Mesendoderm (in vitro differentiated cells): ENCODE data around the gene ASTN2.

ENCODE experiments used
- DNase-seq: peaks from one replicate; pipeline ENCODE4 v3.0.0; 2013
- H2AK5ac ChIP-seq: 2 replicates; pipeline ENCODE4 v1.6.1; 2013; ENCODE audit warnings: low read length, inconsistent platforms
- H2BK120ac ChIP-seq: 2 replicates; pipeline ENCODE4 v1.6.1; 2013; ENCODE audit warnings: low read depth, mild to moderate bottlenecking, low read length, moderate library complexity, mixed read lengths
- H2BK15ac ChIP-seq: replicated peaks from 2 replicates; pipeline ENCODE4 v1.6.1; 2013; ENCODE audit warnings: low read depth, mild to moderate bottlenecking, moderate library complexity
- H2BK5ac ChIP-seq: 2 replicates; pipeline ENCODE4 v1.6.1; 2013; ENCODE audit warnings: low read length, inconsistent platforms
- H3K18ac ChIP-seq: 2 replicates; pipeline ENCODE4 v1.6.1; 2013; ENCODE audit warnings: mild to moderate bottlenecking, low read length, mixed read lengths
- H3K23ac ChIP-seq: one replicate; pipeline ENCODE4 v1.6.1; 2013; ENCODE audit warnings: low read length
- H3K27ac ChIP-seq: 2 replicates; pipeline ENCODE4 v1.5.1; 2013; ENCODE audit warnings: low read depth, mild to moderate bottlenecking, inconsistent platforms, low read length, moderate library complexity
- H3K27me3 ChIP-seq: 2 replicates; pipeline ENCODE4 v1.6.1; 2013; ENCODE audit warnings: low read length, control low read depth, mild to moderate bottlenecking, inconsistent platforms; ENCODE audit not compliant: insufficient read depth, poor library complexity
- H3K36me3 ChIP-seq: 2 replicates; pipeline ENCODE4 v1.6.1; 2013; ENCODE audit warnings: low read length, inconsistent platforms; ENCODE audit not compliant: control insufficient read depth, insufficient read depth
- H3K4ac ChIP-seq: one replicate; pipeline ENCODE4 v1.6.1; 2013; ENCODE audit warnings: low read depth, mild to moderate bottlenecking, low read length, moderate library complexity
- H3K4me1 ChIP-seq: 2 replicates; pipeline ENCODE4 v1.6.1; 2013; ENCODE audit warnings: low read depth, low read length, inconsistent platforms; ENCODE audit not compliant: control insufficient read depth
- H3K4me2 ChIP-seq: 2 replicates; pipeline ENCODE4 v1.6.1; 2013; ENCODE audit warnings: low read length
- H3K4me3 ChIP-seq: 2 replicates; pipeline ENCODE4 v1.5.1; 2013; ENCODE audit warnings: mild to moderate bottlenecking, low read length
- H3K56ac ChIP-seq: one replicate; pipeline ENCODE4 v1.6.1; 2013; ENCODE audit warnings: low read length
- H3K79me1 ChIP-seq: 2 replicates; pipeline ENCODE4 v1.6.1; 2013; ENCODE audit warnings: low read length, inconsistent platforms
- H3K79me2 ChIP-seq: 2 replicates; pipeline ENCODE4 v1.6.1; 2013; ENCODE audit warnings: mild to moderate bottlenecking, low read length; ENCODE audit not compliant: control insufficient read depth, insufficient read depth
- H3K9ac ChIP-seq: 2 replicates; pipeline ENCODE4 v1.6.1; 2013; ENCODE audit warnings: low read length, inconsistent platforms
- H4K5ac ChIP-seq: one replicate; pipeline ENCODE4 v1.6.1; 2013; ENCODE audit warnings: low read length
- H4K8ac ChIP-seq: one replicate; pipeline ENCODE4 v1.6.1; 2013; ENCODE audit warnings: low read depth, mild to moderate bottlenecking, control low read depth, low read length, moderate library complexity
- WGBS: extraction: QIAGEN DNeasy Blood & Tissue Kit; methylation state at CpG from one replicate; pipeline ENCODE4 v1.1.7; 2013; ENCODE audit warnings: low lambda C conversion rate, missing lambda C conversion rate; ENCODE audit not compliant: insufficient coverage; ENCODE audit errors: extremely low coverage; 5-methylcytosine and 5-hydroxymethylcytosine counted together

Gene ASTN2

GRCh38 chr9:116767219-116767618 is 647.6 kb downstream of the ASTN2 start:
- Histone ChIP-seq H3K27ac (no peak overlapping the region), H3K4ac (no peak overlapping the region)
- WGBS: no CpG with 5 or more reads among the region's 8 CpGs

GRCh38 chr9:116765011-116765410 is 649.8 kb downstream of the ASTN2 start:
- H3K4ac ChIP-seq: no peak overlapping the region
- no peak overlapping the region for H2BK120ac ChIP-seq
- no peak overlapping the region for H2BK15ac ChIP-seq
- no peak overlapping the region for H2AK5ac ChIP-seq
- no peak overlapping the region for H4K5ac ChIP-seq
- H3K79me1 ChIP-seq: no peaks in the 10 kb centered on the region
- no peak overlapping the region for H4K8ac ChIP-seq
- H3K27ac ChIP-seq: no peak overlapping the region
- H3K9ac ChIP-seq: no peak overlapping the region
- DNase-seq: peak; percentile 68
- no CpG with 5 or more reads among the region's 5 CpGs for WGBS
- no peak overlapping the region for H3K23ac ChIP-seq
- H3K4me1 ChIP-seq: peaks cover 10% of the 10 kb centered on the region
- H3K18ac ChIP-seq: no peak overlapping the region
- no peaks in the 10 kb centered on the region for H3K79me2 ChIP-seq
- H3K4me3 ChIP-seq: no peak overlapping the region
- no peak overlapping the region for H3K4me2 ChIP-seq
- H3K36me3 ChIP-seq: no peaks in the 10 kb centered on the region
- H3K27me3 ChIP-seq: no peaks in the 10 kb centered on the region
- no peak overlapping the region for H3K56ac ChIP-seq
- H2BK5ac ChIP-seq: no peak overlapping the region

More at GRCh38 chr9:116767219-116767618, 647.6 kb downstream of the ASTN2 start:
- Histone ChIP-seq H3K18ac (no peak overlapping the region), H3K4me1 (no peaks in the 10 kb centered on the region), H3K79me2 (no peaks in the 10 kb centered on the region), H3K4me2 (no peak overlapping the region), H3K9ac (no peak overlapping the region), H3K79me1 (no peaks in the 10 kb centered on the region), H2BK5ac (no peak overlapping the region), H3K23ac (no peak overlapping the region), H2AK5ac (no peak overlapping the region), H3K36me3 (no peaks in the 10 kb centered on the region), H3K4me3 (no peak overlapping the region), H3K27me3 (no peaks in the 10 kb centered on the region), H4K5ac (no peak overlapping the region), H3K56ac (no peak overlapping the region), H2BK120ac (no peak overlapping the region), H4K8ac (no peak overlapping the region), H2BK15ac (no peak overlapping the region)
- no peak for DNase-seq

GRCh38 chr9:116763770-116764169 is 651.1 kb downstream of the ASTN2 start:
- H2AK5ac ChIP-seq: no peak overlapping the region
- H2BK5ac ChIP-seq: no peak overlapping the region
- H3K79me1 ChIP-seq: no peaks in the 10 kb centered on the region
- no peak overlapping the region for H3K56ac ChIP-seq
- H3K27me3 ChIP-seq: no peaks in the 10 kb centered on the region
- H3K4me3 ChIP-seq: no peak overlapping the region
- no peak overlapping the region for H4K5ac ChIP-seq
- no peak overlapping the region for H3K4ac ChIP-seq
- no peaks in the 10 kb centered on the region for H3K36me3 ChIP-seq
- no peak overlapping the region for H3K23ac ChIP-seq
- no peak overlapping the region for H2BK120ac ChIP-seq
- no peak overlapping the region for H3K18ac ChIP-seq
- no peak overlapping the region for H3K27ac ChIP-seq
- H2BK15ac ChIP-seq: no peak overlapping the region
- peaks cover 11% of the 10 kb centered on the region for H3K4me1 ChIP-seq
- no CpG with 5 or more reads among the region's 2 CpGs for WGBS
- H3K4me2 ChIP-seq: no peak overlapping the region
- no peak for DNase-seq
- H3K79me2 ChIP-seq: no peaks in the 10 kb centered on the region
- no peak overlapping the region for H3K9ac ChIP-seq
- no peak overlapping the region for H4K8ac ChIP-seq

- Histone ChIP-seq H3K79me2 (no peaks in the 10 kb centered on the region), H3K36me3 (no peaks in the 10 kb centered on the region), H4K8ac (no peak overlapping the region), H3K9ac (no peak overlapping the region), H3K4me2 (no peak overlapping the region), H2BK120ac (no peak overlapping the region), H3K18ac (no peak overlapping the region), H3K27me3 (no peaks in the 10 kb centered on the region), H4K5ac (no peak overlapping the region), H3K27ac (no peak overlapping the region), H3K79me1 (no peaks in the 10 kb centered on the region), H2BK15ac (no peak overlapping the region), H3K56ac (no peak overlapping the region), H2AK5ac (no peak overlapping the region), H2BK5ac (no peak overlapping the region), H3K4ac (no peak overlapping the region), H3K4me3 (no peak overlapping the region), H3K23ac (no peak overlapping the region), H3K4me1 (peaks cover 11% of the 10 kb centered on the region)
- DNase-seq: peak; percentile 29
- no CpG with 5 or more reads among the region's 5 CpGs for WGBS
Measured at GRCh38 chr9:116760636-116761035, 654.2 kb downstream of the ASTN2 start.

GRCh38 chr9:116757030-116757429 is 657.8 kb downstream of the ASTN2 start:
- Histone ChIP-seq H3K4me1 (peaks cover 11% of the 10 kb centered on the region), H3K27me3 (no peaks in the 10 kb centered on the region), H3K4me3 (no peak overlapping the region), H3K9ac (no peak overlapping the region), H4K5ac (no peak overlapping the region), H2BK5ac (peak overlapping the region; percentile 72), H2AK5ac (no peak overlapping the region), H3K4ac (no peak overlapping the region), H3K23ac (no peak overlapping the region), H3K36me3 (no peaks in the 10 kb centered on the region), H2BK120ac (no peak overlapping the region), H3K79me1 (no peaks in the 10 kb centered on the region), H4K8ac (no peak overlapping the region), H3K18ac (no peak overlapping the region), H2BK15ac (no peak overlapping the region), H3K56ac (no peak overlapping the region), H3K79me2 (no peaks in the 10 kb centered on the region), H3K27ac (no peak overlapping the region), H3K4me2 (no peak overlapping the region)
- no CpG with 5 or more reads among the region's 7 CpGs for WGBS
- DNase-seq: peak; percentile 85

GRCh38 chr9:116753389-116753788 is 661.5 kb downstream of the ASTN2 start:
- H4K8ac ChIP-seq: no peak overlapping the region
- H3K36me3 ChIP-seq: no peaks in the 10 kb centered on the region
- H3K27me3 ChIP-seq: no peaks in the 10 kb centered on the region
- H4K5ac ChIP-seq: no peak overlapping the region
- H3K4ac ChIP-seq: no peak overlapping the region
- H3K4me3 ChIP-seq: no peak overlapping the region
- no peak overlapping the region for H3K4me2 ChIP-seq
- H2BK120ac ChIP-seq: no peak overlapping the region
- H3K27ac ChIP-seq: no peak overlapping the region
- no peak overlapping the region for H3K18ac ChIP-seq
- no peak overlapping the region for H2BK5ac ChIP-seq
- WGBS: no CpG with 5 or more reads among the region's 1 CpG
- no peaks in the 10 kb centered on the region for H3K79me2 ChIP-seq
- DNase-seq: no peak
- no peaks in the 10 kb centered on the region for H3K4me1 ChIP-seq
- no peak overlapping the region for H2BK15ac ChIP-seq
- no peak overlapping the region for H3K56ac ChIP-seq
- H3K9ac ChIP-seq: no peak overlapping the region
- no peak overlapping the region for H2AK5ac ChIP-seq
- H3K79me1 ChIP-seq: no peaks in the 10 kb centered on the region
- H3K23ac ChIP-seq: no peak overlapping the region
